ENCODE results near the gene PSME1.
"Not testable (repeated sequence)": the region's sequence is repeated elsewhere in the genome, so short reads cannot be mapped to it uniquely, and the experiment has no call there.

PSME1 gene

DNA sequence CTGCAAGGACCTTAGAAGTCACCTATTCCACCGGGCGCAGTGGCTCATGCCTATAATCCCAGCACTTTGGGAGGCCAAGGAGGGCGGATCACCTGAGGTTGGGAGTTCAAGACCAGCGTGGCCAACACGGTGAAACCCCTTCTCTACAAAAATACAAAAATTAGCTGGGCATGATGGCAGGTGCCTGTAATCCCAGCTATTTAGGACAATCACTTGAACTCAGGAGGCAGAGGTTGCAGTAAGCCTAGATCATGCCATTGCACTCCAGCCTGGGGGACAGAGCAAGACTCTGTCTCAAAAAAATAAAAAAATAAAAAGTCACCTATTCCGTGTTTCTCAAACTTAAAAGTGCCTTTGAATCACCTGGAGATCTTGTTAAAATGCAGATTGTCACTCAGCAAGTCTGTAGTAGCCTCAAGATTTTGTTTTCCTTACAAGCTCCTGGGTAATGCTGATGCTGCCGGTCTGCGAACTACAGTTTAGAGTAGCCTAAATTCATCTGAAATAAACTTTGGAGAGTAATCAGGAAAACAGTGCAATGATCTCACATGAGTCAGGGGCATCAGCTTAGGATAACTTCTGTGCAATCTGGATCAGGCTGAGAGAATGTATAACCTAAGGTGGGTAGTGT lies 30.3 kb upstream of the PSME1 start:
- not testable (repeated sequence) for DNase-seq (ENCODE audit: low spot score)

DNA sequence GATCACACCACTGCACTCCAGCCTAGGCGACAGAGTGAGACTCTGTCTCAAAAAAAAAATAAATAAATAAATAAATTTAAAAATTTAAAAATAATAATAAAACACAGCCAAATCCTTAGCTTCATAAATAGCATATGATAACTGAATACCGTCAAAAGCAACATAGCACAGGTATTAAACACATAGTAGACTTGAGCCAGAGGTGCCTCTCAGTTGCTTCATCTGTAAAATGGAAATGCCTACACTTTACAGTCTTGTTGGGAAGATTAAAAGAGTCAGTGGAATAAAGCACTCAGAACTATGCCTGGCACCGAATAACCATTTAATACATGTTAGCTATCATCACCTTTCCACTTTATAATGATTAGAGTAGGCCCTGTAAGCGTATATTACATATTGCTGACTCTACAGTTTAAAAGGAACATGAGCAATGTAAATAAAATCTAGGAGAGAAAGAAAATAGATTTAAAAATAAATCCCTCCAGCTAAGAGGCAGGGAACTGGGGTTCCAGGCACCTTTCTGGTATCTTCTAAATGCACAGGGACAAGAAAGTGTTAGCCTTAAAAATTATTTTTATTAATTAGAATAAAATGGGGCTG lies 29.2 kb upstream of the PSME1 start:
- DNase-seq (ENCODE audit: low spot score) = no peak

- no peak for DNase-seq (ENCODE audit: low spot score)
These were observed 27.6 kb upstream of the PSME1 start for GRCh38 chr14:24108336-24108874.

DNA sequence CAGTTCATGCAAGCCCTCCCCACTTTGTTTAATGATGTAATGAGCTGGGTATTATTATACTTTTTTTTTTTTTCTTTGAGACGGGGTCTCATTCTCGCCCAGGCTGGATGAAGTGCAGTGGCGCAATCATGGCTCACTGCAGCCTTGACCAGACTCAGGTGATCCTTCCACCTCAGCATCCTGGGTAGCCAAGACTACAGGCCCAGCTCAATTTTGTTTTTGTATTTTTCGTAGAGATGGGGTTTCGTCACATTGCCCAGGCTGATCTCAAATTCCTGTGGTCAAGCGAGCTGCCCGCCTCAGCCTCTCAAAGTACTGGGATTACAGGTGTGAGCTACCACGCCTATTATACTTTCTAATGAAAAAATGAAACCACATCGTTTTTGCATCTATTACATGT lies 25.9 kb upstream of the PSME1 start:
- no peak for DNase-seq (ENCODE audit: low spot score)

DNA sequence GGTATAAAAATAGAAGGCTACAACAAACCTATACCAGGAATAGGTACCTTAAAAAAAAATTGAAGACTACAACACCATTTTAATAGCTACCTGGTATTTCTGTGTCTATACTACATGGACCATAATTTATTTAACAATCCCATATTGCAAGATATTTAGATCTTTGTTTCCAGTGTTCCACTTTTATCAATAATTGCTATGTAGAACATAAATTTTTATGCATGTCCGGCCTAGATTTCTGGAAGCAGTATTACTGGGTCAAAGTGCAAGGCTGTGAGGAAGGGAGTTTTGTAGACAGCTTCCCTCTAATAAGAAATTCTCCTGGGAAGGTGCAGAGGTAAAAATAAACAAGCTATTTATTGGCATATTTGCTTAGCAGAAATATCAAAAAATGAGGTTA lies 25.5 kb upstream of the PSME1 start:
- DNase-seq (ENCODE audit: low spot score) = no peak

DNA sequence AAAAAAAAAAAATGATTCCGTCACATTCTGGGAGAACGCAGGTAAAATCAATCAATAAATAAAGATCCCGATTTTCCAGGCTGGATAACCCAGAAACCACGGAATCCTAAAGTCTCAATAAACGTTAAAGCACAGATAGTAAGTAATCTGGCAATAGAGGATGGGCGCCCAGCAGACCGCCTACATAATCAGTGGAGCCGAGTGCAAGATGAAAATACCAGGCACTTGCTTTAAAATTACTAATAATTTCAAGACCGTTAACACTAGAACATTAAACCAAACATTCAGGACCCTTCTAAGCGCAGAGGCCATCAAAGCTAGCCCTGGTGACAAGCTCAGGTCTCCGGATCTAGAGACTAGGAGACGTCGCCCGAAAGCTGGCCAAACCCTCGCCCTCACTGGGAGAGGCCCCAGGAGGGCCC lies 22.6 kb upstream of the PSME1 start:
- no peak for DNase-seq (ENCODE audit: low spot score)

GRCh38 chr14:24113801-24114531 lies 22.0 kb upstream of the PSME1 start:
- DNase-seq (ENCODE audit: low spot score) = peak; percentile 81

DNA sequence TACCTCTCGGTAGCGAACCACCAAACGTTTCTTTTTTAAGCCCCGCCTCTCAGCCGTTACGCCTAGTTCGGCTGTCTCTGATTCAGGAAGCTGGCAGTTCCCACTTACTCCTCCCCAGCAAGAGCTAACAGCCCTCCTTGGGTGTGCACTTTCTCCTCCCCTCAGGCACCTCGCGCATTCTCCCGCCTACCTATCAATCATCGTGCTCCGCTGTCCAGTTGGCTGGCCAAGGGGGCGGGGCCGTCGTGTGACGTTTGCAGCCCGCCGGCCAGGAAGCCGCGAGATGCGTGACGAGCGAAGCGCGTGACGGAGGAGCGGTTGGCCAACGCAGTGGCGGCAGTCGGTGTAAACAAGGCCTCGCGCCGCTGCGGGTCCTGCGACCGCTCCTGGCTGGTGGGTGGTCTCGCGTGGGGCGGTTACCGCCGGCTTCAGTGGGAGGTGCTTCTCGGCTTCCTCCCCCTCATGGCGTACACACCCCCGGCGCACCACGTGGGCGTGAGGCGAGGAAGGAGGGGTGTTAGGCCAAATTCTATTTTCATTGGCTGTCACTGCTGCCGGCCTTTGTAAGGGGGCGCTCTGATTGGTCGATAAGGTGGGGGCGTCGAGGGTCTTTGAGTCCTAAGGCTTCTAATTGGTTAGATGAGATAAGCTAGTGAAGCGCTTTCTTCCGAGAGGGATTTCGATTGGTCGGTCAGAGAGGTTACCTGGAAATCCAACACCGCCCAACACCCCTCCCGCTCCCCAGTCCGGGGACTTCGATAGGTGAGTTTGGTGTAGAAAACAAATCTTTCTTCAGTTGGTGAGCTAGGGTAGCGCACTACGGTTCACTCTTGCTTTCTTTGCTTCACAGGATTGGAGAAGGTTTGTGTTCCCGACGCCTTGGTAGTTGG lies 21.2 kb upstream of the PSME1 start, which contains the start of the genes DCAF11 and NRL:
Gene DCAF11, plus strand, starts transcription at position 246 of the 890 bp plus-strand sequence. CDS start 818 bp downstream, outside the sequence.
Gene NRL, minus strand, starts transcription at position 418 of the 890 bp plus-strand sequence. CDS start 32,101 bp downstream, outside the sequence.
- peak; percentile 99 for DNase-seq (ENCODE audit: low spot score)

- no peak for DNase-seq (ENCODE audit: low spot score)
These were observed 20.4 kb upstream of the PSME1 start for GRCh38 chr14:24115422-24116127.

DNA sequence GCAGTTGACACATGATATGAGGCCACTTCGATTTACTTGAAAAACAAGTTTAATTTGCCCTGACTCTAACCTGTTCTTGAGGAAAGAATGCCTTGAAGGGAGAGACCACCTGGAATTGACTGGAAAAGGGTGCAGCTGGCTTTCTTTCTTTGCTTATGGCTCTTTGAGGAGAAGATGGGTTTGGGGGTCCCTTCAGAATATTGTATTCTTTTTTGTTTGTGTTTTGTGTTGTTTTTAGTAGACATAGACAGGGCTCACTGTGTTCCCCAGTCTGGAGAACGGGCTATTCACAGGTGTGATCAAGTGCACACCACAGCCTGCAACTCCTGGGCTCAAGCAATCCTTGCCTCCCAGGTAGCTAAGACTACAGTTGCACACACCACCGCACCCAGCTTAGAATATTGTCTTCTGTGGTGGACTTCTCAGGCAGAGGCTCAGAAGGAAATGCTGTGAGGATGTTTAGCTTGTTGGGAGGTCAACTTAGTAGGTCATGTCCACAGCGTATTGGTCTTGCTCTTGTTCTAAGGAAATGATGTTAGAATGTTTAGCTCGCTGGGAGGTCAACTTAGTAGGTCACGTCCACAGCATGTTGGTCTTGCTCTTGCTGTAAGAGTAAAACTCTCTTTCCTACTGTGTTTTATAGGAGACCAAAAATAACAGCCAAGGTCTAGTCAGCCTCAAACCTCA lies 19.7 kb upstream of the PSME1 start:
- no peak for DNase-seq (ENCODE audit: low spot score)

- DNase-seq (ENCODE audit: low spot score) = no peak
These were observed 18.8 kb upstream of the PSME1 start for GRCh38 chr14:24117179-24117578.

GRCh38 chr14:24119691-24120090 lies 16.3 kb upstream of the PSME1 start:
- DNase-seq (ENCODE audit: low spot score) = no peak

DNA sequence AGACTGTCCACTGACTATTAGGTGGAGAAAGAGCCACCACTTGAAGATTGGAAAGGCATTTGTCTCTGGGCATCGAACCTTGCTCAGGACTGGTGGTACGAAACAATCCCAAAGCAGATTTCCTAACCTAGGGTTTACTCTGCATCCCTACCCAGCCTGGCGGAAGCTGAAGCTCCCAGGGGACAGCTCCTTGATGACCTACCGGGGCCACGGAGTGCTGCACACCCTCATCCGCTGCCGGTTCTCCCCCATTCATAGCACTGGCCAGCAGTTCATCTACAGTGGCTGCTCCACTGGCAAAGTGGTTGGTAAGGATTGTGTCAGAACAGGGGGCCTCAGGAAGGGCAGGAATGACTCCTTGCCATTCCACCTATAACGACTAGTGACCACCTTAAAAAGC lies 14.8 kb upstream of the PSME1 start:
- DNase-seq (ENCODE audit: low spot score) = no peak

- no peak for DNase-seq (ENCODE audit: low spot score)
These were observed 13.6 kb upstream of the PSME1 start for GRCh38 chr14:24122416-24122815.

DNA sequence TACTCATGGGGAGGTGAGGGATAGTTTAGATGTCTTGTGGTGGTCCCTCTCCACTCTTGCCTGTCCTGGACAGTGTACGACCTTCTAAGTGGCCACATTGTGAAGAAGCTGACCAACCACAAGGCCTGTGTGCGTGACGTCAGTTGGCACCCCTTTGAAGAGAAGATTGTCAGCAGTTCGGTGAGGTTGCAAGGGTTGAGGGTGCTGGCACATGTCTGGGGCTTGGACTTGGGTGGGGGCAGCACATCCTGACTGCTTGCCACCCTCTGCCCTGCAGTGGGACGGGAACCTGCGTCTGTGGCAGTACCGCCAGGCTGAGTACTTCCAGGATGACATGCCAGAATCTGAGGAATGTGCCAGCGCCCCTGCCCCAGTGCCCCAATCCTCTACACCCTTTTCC lies 13.1 kb upstream of the PSME1 start:
- DNase-seq (ENCODE audit: low spot score) = no peak

- DNase-seq (ENCODE audit: low spot score) = no peak
These were observed 12.3 kb upstream of the PSME1 start for GRCh38 chr14:24123424-24124417.

GRCh38 chr14:24126939-24127338 lies 9.1 kb upstream of the PSME1 start:
- DNase-seq (ENCODE audit: low spot score) = no peak

DNA sequence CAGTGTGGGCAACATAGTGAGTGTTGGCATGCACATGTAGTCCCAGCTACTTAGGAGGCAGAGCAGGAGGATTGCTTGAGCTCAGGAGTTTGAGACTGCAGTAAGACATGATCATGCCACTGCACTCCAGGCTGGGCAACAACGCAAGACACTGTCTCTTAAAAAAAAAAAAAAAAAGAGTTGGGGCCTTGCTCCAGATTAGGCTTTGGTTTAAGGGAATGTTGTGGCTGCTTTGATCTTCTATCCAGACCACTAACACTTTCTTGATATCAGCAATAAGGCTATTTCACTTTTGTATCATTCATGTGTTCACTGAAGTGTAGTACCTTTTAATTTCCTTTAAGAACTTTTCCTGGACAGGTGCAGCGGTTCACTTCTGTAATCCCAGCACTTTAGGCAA lies 8.3 kb upstream of the PSME1 start:
- no peak for DNase-seq (ENCODE audit: low spot score)

GRCh38 chr14:24129410-24129998 lies 6.5 kb upstream of the PSME1 start:
- DNase-seq (ENCODE audit: low spot score) = no peak
